NCI-H345 (cell line): ENCODE measurements around the gene SDK2.
A peak's percentile ranks its signal among the peaks of the same experiment; 100 is the strongest.

Experiments
- DNase-seq: peaks from one replicate; lab custom pipeline; 2025; lab: John Stamatoyannopoulos, UW

SDK2 gene

GRCh38 chr17:73644145-73645049 is at the start of gene SDK2:
Gene SDK2, minus strand, starts transcription at chr17:73644445. Its CDS starts 357 bp downstream, at chr17:73644088.
- DNase-seq, result peak; percentile 68

GRCh38 chr17:73693071-73693470 is 48.8 kb upstream of the SDK2 start:
- no peak for DNase-seq

- no peak for DNase-seq
Measured at GRCh38 chr17:73691321-73691766, 47.1 kb upstream of the SDK2 start.

- no peak for DNase-seq
Measured at GRCh38 chr17:73690676-73691075, 46.4 kb upstream of the SDK2 start.

GRCh38 chr17:73689596-73690275 is 45.5 kb upstream of the SDK2 start:
- no peak for DNase-seq

GRCh38 chr17:73686961-73687360 is 42.7 kb upstream of the SDK2 start:
- no peak for DNase-seq

- no peak for DNase-seq
Measured at GRCh38 chr17:73686126-73686525, 41.9 kb upstream of the SDK2 start.

GRCh38 chr17:73684183-73684582 is 39.9 kb upstream of the SDK2 start:
- DNase-seq, result no peak

- DNase-seq, result peak; percentile 54
Measured at GRCh38 chr17:73683771-73684170, 39.5 kb upstream of the SDK2 start.

- no peak for DNase-seq
Measured at GRCh38 chr17:73681946-73682345, 37.7 kb upstream of the SDK2 start.

- no peak for DNase-seq
Measured at GRCh38 chr17:73679476-73679875, 35.2 kb upstream of the SDK2 start.

GRCh38 chr17:73678999-73679398 is 34.8 kb upstream of the SDK2 start:
- DNase-seq, result no peak

- DNase-seq, result no peak
Measured at GRCh38 chr17:73669771-73670170, 25.5 kb upstream of the SDK2 start.

GRCh38 chr17:73667181-73667959 is 23.1 kb upstream of the SDK2 start:
- peak; percentile 15 for DNase-seq

GRCh38 chr17:73663614-73664013 is 19.4 kb upstream of the SDK2 start:
- peak; percentile 70 for DNase-seq

- DNase-seq, result no peak
Measured at GRCh38 chr17:73660366-73660765, 16.1 kb upstream of the SDK2 start.

GRCh38 chr17:73658821-73659515 is 14.7 kb upstream of the SDK2 start:
- no peak for DNase-seq

- no peak for DNase-seq
Measured at GRCh38 chr17:73657473-73658116, 13.3 kb upstream of the SDK2 start.

GRCh38 chr17:73654241-73654640 is 10.0 kb upstream of the SDK2 start:
- DNase-seq, result no peak

- no peak for DNase-seq
Measured at GRCh38 chr17:73653810-73654209, 9.6 kb upstream of the SDK2 start.

GRCh38 chr17:73652886-73653480 is 8.7 kb upstream of the SDK2 start:
- no peak for DNase-seq
